Activated T-cell treated with anti-CD3 and anti-CD28 coated beads, Interleukin-2, amount 50 U/mL, for 48 hours (primary cell): Measurements from ENCODE around the gene FHL2.

Source experiments
- DNase-seq, 2 experiments: peaks; one replicate each; pipeline ENCODE4 v3.0.0-alpha.2; 2020

Gene FHL2

DNA sequence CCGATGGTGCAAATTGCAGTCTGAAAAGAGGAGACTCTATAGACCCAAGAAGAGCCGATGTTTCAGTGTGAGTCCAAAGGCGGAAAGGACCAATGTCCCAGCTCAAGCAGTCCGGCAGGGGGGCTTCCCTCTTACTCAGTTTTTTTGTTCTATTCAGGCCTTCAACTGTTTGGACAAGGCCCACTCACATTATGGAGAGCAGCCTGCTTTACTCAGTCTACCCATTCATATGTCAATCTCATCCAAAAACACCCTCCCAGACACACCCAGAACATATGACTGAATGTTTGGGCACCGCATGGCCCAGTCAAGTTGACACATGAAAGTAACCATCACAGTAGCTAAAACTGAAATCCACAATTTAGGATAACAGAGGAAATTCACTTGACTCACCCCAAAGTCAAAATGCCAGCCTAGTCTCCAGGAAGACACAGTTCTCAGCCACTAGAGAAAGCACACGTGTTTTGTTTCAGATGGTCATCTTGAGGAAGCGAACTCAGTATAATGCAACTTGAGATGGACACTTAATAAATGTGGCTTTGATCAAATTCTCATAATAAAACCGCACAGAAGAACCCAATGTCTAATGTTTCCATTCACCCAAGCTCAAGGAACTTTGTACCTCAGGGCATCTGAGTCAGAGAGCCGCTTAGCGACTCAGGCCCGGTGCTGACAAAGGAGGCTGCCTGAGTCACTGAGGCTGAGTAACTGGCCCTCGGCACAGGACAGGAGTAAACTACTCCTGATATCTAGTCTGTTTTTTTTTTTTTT is 2.4 kb downstream of the FHL2 start:
- DNase-seq, result peak; percentile 64 to 69

- no peak for DNase-seq
These were observed 3.2 kb downstream of the FHL2 start for GRCh38 chr2:105395691-105396090.

GRCh38 chr2:105394951-105395611 is 3.8 kb downstream of the FHL2 start:
- no peak for DNase-seq

DNA sequence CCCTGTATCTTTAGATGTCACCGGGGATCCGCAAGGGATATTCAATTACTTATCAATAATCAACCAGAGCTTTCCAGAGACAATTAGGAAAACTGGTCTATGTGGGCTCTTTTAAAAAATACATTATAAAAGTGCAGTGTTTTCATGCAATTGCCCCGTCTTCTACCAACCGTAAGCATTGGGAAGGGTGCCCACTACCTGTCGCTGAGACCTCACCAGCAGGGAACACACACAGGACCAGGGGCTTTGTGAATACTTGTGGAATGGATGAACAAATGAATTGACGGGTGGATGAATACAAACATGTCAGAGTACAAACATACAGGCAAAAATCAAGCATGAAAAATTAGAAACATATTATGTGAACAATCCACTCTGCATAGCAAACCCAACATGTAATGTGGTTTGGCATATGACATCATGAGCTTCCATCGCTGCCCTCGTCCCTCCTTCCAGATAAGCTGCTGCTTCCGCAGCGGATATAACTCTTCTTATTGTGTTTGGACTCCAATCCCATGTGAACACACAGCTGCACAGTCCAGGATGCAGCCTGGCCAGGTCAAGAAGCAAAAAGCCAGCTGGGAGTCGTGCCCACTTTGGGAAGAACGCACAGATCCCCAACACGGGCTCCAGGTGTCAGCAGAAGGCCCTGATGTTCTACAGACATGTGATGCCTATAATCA is 5.3 kb downstream of the FHL2 start:
- DNase-seq, result no peak

- DNase-seq, result no peak
These were observed 6.8 kb downstream of the FHL2 start for GRCh38 chr2:105391763-105392662.

- no peak for DNase-seq
These were observed 7.7 kb downstream of the FHL2 start for GRCh38 chr2:105391058-105391627.

- no peak for DNase-seq
These were observed 8.4 kb downstream of the FHL2 start for GRCh38 chr2:105390454-105390853.

GRCh38 chr2:105388971-105389381 is 9.9 kb downstream of the FHL2 start:
- DNase-seq, result no peak

GRCh38 chr2:105387225-105387624 is 11.6 kb downstream of the FHL2 start:
- no peak for DNase-seq

DNA sequence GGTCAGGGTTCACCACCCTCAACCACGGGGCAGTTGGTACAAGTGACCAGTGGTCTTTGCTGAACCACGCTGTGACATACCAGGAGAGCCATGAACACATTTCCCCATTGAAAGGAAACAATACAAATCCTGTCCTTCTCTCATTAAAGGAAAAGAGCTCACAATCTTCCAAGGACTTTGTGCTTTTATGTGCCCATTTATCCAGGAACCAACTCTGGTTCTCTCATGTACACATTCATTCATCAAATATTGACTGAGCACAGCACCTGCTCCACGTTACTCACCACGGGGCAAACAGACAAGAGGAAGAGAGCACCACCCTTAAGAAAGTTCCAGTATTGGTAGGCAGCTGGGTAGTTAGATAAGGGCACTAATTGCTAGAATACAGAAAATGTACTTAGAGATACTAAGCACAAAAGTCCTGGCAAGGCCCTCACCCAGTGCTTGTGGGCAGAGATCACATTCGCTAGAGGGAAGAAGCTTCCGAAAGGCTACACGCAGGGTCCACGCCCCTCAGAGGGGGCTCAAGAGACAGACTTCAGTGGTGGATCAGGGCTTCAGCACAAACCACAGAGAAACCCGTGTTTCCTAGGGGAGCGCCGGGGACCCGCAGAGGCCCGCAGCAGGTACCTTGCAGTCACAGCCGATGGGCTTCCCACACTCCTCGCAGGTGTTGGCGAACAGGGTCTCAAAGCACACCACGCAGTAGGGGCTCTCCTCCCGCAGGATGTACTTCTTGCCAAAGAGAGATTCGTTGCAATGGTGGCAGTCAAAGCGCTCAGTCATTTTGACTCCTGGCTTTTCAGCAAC is 12.9 kb downstream of the FHL2 start:
- DNase-seq, result no peak

- DNase-seq, result no peak
These were observed 14.0 kb downstream of the FHL2 start for GRCh38 chr2:105384861-105385260.

DNA sequence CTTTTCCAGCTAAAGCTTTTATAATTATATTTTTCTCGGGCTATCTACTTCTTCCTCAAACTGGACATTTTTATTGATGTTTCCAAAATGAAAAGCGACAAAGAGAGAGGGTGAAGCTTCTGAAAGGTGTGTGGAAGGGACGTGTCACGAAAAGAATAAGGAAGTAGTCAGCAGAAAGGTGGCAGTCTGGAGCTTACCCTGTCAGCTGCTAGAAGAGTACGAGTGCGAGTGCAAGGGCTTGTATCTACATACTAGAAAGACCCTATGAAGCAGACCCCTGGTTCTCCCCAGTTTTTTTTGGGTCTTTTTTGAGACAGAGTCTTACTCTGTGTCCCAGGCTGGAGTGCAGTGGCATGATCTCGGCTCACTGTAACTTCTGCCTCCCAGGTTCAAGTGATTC is 14.6 kb downstream of the FHL2 start:
- DNase-seq, result no peak

DNA sequence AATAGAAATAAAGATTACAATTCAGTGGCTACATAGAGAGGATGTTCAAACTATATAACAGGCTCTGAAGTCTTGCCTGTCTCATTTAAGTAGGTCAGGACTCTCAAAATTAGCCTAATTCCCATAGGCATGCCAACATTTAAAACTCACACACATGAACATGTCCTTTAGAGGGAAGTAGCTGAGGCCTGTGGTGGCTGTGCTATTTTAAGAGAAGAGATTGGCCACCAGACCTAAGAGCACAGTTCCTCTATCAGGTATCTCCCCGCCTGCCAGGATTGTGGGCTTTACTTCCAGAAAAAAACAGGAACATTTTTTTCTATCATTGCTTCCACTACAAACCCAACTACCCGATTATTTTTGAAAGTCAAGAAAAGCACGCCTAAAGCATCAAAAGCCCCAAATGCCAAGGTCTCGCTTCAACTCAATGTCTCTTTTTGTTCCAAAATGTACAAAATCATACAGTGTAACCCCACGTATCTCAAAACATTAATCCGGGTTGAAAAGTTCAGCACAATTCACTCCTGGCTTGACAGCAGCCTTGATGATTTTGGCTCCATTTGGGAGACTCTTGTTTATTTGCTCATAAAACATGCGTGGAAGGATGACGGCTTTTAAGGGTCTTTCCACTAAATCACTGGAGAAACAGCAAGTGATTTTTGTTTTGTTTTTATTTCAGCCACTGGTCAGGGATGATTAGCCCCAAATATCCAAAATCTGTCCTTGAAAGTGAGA is 15.3 kb downstream of the FHL2 start:
- no peak for DNase-seq

DNA sequence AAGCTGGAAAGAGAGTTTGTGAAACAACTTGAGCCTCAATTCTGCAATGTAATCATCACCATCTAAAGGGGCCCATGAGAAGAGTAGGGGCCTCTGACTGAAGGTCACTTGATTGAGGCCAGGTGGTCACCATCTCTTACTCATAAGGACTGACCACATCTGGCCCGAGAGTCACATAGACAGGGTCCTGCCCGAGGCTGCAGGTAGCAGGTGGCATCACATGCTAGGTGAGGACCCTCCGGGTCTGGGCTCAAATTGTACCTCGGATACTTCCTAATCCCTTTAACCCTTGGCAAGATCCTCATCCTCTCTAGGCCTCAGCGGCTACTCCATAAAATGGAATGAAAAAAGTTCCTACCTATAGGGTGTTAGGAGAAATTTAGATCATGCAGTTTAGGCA is 16.7 kb downstream of the FHL2 start:
- no peak for DNase-seq

- no peak for DNase-seq
These were observed 17.7 kb downstream of the FHL2 start for GRCh38 chr2:105381101-105381668.

- DNase-seq, result no peak
These were observed 18.3 kb downstream of the FHL2 start for GRCh38 chr2:105380432-105381100.

DNA sequence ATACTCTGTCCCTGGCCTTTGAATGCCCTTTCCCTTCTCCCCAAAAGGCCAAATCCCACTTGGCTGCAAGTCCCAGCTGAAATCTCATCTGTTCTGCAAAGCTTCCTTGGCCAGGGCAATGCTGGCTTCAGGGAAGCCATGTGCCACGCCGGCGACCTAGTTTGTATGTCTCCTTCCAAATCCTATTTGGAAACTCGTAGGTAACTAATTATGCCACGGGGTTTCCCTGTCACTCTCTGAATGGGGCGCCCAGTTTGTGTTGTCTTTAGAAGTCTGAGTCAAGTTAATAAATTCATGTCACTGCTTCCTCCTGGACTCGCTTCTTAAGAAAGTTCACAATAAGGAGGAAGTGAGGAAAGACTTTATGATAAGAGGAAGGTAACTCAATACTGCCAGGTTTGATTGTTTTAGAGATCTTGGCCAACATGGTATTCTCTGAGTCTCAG is 19.1 kb downstream of the FHL2 start:
- no peak for DNase-seq

DNA sequence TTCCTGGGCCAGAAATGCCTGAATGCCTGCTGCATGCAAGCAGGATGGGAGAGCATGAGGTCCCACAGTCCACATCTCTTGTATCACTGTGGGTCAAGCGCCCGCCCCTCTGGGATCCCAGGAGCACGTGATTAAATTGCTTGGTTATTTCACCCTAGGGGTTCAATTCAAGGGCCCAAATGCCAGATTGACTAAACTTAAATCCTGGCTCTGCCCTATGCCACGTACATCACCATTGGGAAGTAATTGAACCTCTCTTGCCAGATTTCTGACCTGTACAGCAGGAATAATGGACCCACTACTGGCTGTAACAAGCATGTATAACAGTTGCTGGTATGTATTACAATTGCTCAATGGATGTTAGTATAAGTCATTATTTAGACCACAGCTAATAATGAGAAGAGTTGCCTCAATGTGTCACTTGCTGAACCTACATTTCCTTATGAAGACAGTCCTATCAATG is 19.9 kb downstream of the FHL2 start:
- DNase-seq, result no peak

GRCh38 chr2:105378276-105378840 is 20.5 kb downstream of the FHL2 start:
- DNase-seq, result no peak
